K562 (cell line): ENCODE data around the gene YAF2. TPM values are rescaled to one million over a fixed set of nuclear protein-coding genes. Genes with fewer than 3 reads are reported as not detected.
"Not testable (repeated sequence)": the region's sequence is repeated elsewhere in the genome, so short reads cannot be mapped to it uniquely, and the experiment has no call there.

Experiments
- ATAC-seq: fragments of 200-7000 bp; cut with Tn5 transposase; 3 replicates; pipeline ENCODE4 v1.9.1; 2020; ENCODE audit warnings: moderate library complexity
- BruUV-seq: library from RNA; stranded (reverse); fragments of 400-500 nt; replicated peaks from 2 replicates; lab custom pipeline; 2021; lab: Mats Ljungman, UMichigan
- CTCF ChIA-PET: fragments of 300-600 bp; formaldehyde crosslinking; extraction: SDS; loops from one replicate; lab custom pipeline; 2021; ENCODE audit warnings: low intra/inter-chr PET ratio; lab: Yijun Ruan, JAX
- POLR2A ChIA-PET: fragments of 300-600, 350-650 bp; sonication (Branson Sonifier 250); formaldehyde crosslinking; extraction: SDS; loops from one replicate; lab custom pipeline; 2021; ENCODE audit warnings: antibody characterized with exemption, inconsistent platforms; lab: Yijun Ruan, JAX
- DNase-seq, 4 experiments: peaks; one replicate each; pipeline versions ENCODE4 v3.0.0 to v3.0.0-alpha.2; 2011 to 2018; ENCODE audit warnings: low spot score in 3 of 4, mixed read lengths in 3 of 4; ENCODE audit errors: extremely low read depth in 1 of 4
- FAIRE-seq: peaks from 2 replicates; lab custom pipeline; 2011; peaks lifted over from hg19 to GRCh38; lab: Jason Lieb, UNC
- H2AFZ ChIP-seq: 2 replicates; pipeline ENCODE4 v1.6.0; 2011; ENCODE audit warnings: low read depth, low read length, control low read depth, inconsistent platforms
- H3K27ac ChIP-seq: fragments of 200-600 bp; 3 replicates; pipeline ENCODE4 v1.8.0; 2011; ENCODE audit warnings: low read depth, mild to moderate bottlenecking, control low read depth, inconsistent platforms, low read length, moderate library complexity, mixed read lengths; ENCODE audit errors: extremely low read depth
- H3K27me3 ChIP-seq, 2 experiments: fragments of 300-600 bp in 1 of 2; 2 replicates in 1 of 2; 3 replicates in 1 of 2; pipeline versions ENCODE4 v1.6.0 to v1.8.0; 2011; ENCODE audit warnings: inconsistent platforms in 2 of 2, low read length in 2 of 2, mild to moderate bottlenecking in 1 of 2, mixed read lengths in 1 of 2, moderate library complexity in 1 of 2; ENCODE audit not compliant: control insufficient read depth in 2 of 2, insufficient read depth in 2 of 2
- H3K36me3 ChIP-seq: fragments of 300-600 bp; 3 replicates; pipeline ENCODE4 v1.8.0; 2011; ENCODE audit warnings: mild to moderate bottlenecking, low read length, inconsistent platforms; ENCODE audit not compliant: control insufficient read depth, insufficient read depth
- H3K4me1 ChIP-seq, 2 experiments: fragments of 200-600 bp in 1 of 2; replicated peaks in 1 of 2; 2 replicates in 1 of 2; 3 replicates in 1 of 2; pipeline versions ENCODE4 v1.5.1 to v1.8.0; 2011; ENCODE audit warnings: inconsistent platforms in 2 of 2, low read length in 2 of 2, mild to moderate bottlenecking in 1 of 2, mixed read lengths in 1 of 2, moderate library complexity in 1 of 2; ENCODE audit not compliant: control insufficient read depth in 2 of 2, insufficient read depth in 2 of 2
- H3K4me2 ChIP-seq: 2 replicates; pipeline ENCODE4 v1.6.1; 2011; ENCODE audit warnings: low read length, control low read depth, inconsistent platforms, mixed read lengths; ENCODE audit not compliant: insufficient read depth
- H3K4me3 ChIP-seq: fragments of 200-600 bp; sonication (generic), shearing (Covaris generic); 2 replicates; pipeline ENCODE4 v1.5.1; 2016; ENCODE audit warnings: control low read depth, inconsistent platforms
- H3K79me2 ChIP-seq: fragments of 200-600 bp; 3 replicates; pipeline ENCODE4 v1.8.0; 2011; ENCODE audit warnings: low read length, inconsistent platforms; ENCODE audit not compliant: control insufficient read depth, insufficient read depth
- H3K9ac ChIP-seq, 2 experiments: 2 replicates each; pipeline versions ENCODE4 v1.6.0 to v1.6.1; 2011; ENCODE audit warnings: low read depth in 2 of 2, low read length in 2 of 2, control low read depth in 1 of 2, inconsistent platforms in 1 of 2, mild to moderate bottlenecking in 1 of 2, mixed read lengths in 1 of 2; ENCODE audit not compliant: insufficient read depth in 1 of 2
- H3K9me1 ChIP-seq: one replicate; pipeline ENCODE4 v1.6.0; 2011; ENCODE audit warnings: inconsistent platforms, mild to moderate bottlenecking, low read length, moderate library complexity; ENCODE audit not compliant: control insufficient read depth, insufficient read depth
- H3K9me3 ChIP-seq: replicated peaks from 2 replicates; pipeline ENCODE4 v1.5.1; 2011; ENCODE audit warnings: low read depth, low read length, inconsistent platforms; ENCODE audit not compliant: control insufficient read depth, insufficient read depth
- H4K20me1 ChIP-seq: replicated peaks from 2 replicates; pipeline ENCODE4 v1.6.1; 2011; ENCODE audit warnings: low read length, inconsistent platforms, mixed read lengths; ENCODE audit not compliant: control insufficient read depth, insufficient read depth
- BCOR ChIP-seq: fragments of 450-650 bp; IDR thresholded peaks from 2 replicates; pipeline ENCODE4 v1.6.1; 2016
- ZNF146 ChIP-seq: IDR thresholded peaks from one replicate; pipeline ENCODE4 v1.6.1; 2018; ENCODE audit warnings: missing compliant biosample characterization; ENCODE audit not compliant: unreplicated experiment
- ZNF507 ChIP-seq: conservative IDR thresholded peaks from 2 replicates; pipeline ENCODE4 v1.6.1; 2017; ENCODE audit warnings: missing genetic modification characterization, missing compliant biosample characterization
- WGBS: fragments of 100-300 bp; shearing (Covaris generic); methylation state at CpG from one replicate; pipeline ENCODE4 v1.1.6; 2016; ENCODE audit warnings: low coverage, mixed read lengths; ENCODE audit not compliant: insufficient coverage; ENCODE audit errors: missing lambda C conversion rate; 5-methylcytosine and 5-hydroxymethylcytosine counted together
- in situ Hi-C: fragments of 300-500 bp; cut with MboI; formaldehyde crosslinking; loops from 4 replicates; pipeline ENCODE4 v1.15.0; 2018; ENCODE audit warnings: inconsistent platforms, mixed read lengths
- intact Hi-C: fragments of 100-400 bp; cut with micrococcal nuclease; formaldehyde crosslinking; loops from 2 replicates; pipeline ENCODE4 v1.14.2; 2022
- polyA plus RNA-seq, 8 experiments: library from polyadenylated mRNA; depleted of rRNA in 4 of 8; stranded (reverse) in 5 of 8; unstranded in 3 of 8; fragments of >200 nt; fragmentation: Nextera tagmentation in 2 of 8; fragmentation: Illumina TruSeq in 1 of 8; extraction: Ambion mirVana in 2 of 8; extraction: Trizol in 1 of 8; gene quantifications; 2 replicates each; pipeline versions ENCODE4 v1.2.1 to v1.2.3, GENCODE V29; 2011 to 2014; ENCODE audit warnings: inconsistent platforms in 1 of 8, missing spikeins in 1 of 8
- total RNA-seq, 7 experiments: library from RNA; depleted of rRNA in 6 of 7; stranded (reverse); fragments of >200 nt in 6 of 7; fragmentation: Illumina TruSeq in 2 of 7; extraction: Trizol in 2 of 7; gene quantifications; 2 replicates each; pipeline versions ENCODE4 v1.2.1 to v1.2.3, GENCODE V29; 2011 to 2021; ENCODE audit warnings: low replicate concordance in 1 of 7

YAF2 gene
- total and polyA plus RNA-seq, 9 of the 15 experiments (the other 6 are each of a cell fraction or from before 2014, with no cell fraction given) = 10.6 to 26.4 (median 21.3) TPM

DNA sequence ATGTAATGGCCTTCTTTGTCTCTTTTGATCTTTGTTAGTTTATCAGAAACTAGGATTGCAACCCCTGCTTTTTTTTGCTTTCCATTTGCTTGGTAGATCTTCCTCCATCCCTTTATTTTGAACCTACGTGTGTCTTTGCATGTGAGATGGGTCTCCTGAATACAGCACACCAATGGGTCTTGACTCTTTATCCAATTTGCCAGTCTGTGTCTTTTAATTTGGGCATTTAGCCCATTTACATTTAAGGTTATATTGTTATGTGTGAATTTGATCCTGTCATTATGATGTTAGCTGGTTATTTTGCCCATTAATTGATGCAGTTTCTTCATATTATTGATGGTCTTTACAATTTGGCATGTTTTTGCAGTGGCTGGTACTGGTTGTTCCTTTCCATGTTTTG is 14.6 kb upstream of the YAF2 start:
- H3K4me1 ChIP-seq, ATAC-seq, H4K20me1 ChIP-seq, intact Hi-C loops, H3K4me3 ChIP-seq, H3K4me2 ChIP-seq, H3K9me3 ChIP-seq, H3K27ac ChIP-seq, CTCF ChIA-PET, H2AFZ ChIP-seq, H3K79me2 ChIP-seq, DNase-seq, FAIRE-seq, H3K9ac ChIP-seq, H3K27me3 ChIP-seq, BruUV-seq, POLR2A ChIA-PET, in situ Hi-C loops, H3K36me3 ChIP-seq, H3K9me1 ChIP-seq: not testable (repeated sequence)
- TF ChIP-seq ZNF507 (tag) = peak; percentile 91
- WGBS = 0% methylated on average over 1 of the region's 1 CpG

DNA sequence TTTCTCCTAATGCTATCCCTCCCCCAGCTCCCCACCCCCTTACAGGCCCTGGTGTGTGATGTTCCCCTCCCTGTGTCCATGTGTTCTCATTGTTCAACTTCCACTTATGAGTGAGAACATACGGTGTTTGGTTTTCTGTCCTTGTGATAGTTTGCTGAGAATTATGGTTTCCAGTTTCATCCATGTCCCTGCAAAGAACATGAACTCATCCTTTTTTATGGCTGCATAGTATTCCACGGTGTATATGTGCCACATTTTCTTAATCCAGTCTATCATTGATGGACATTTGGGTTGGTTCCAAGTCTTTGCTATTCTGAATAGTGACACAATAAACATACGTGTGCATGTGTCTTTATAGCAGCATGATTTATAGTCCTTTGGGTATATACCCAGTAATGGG is 11.0 kb upstream of the YAF2 start:
- DNase-seq, H3K9ac ChIP-seq, H2AFZ ChIP-seq, ATAC-seq, intact Hi-C loops, H3K4me3 ChIP-seq, H3K79me2 ChIP-seq, H4K20me1 ChIP-seq, H3K27me3 ChIP-seq, H3K9me1 ChIP-seq, H3K4me1 ChIP-seq, in situ Hi-C loops, FAIRE-seq, H3K4me2 ChIP-seq, POLR2A ChIA-PET, H3K27ac ChIP-seq, BruUV-seq, H3K9me3 ChIP-seq, CTCF ChIA-PET, H3K36me3 ChIP-seq: not testable (repeated sequence)
- 0% methylated on average over 2 of the region's 3 CpGs for WGBS
- TF ChIP-seq ZNF146 (CRISPR knock-in tag) (peak; percentile 53), BCOR (peak; percentile 46; the same call in 1 of the 2 replicates)
